GM12878 (cell line): ENCODE measurements around the gene BCL10. TPM values are rescaled to one million over a fixed set of nuclear protein-coding genes. Genes with fewer than 3 reads are reported as not detected.

ENCODE experiments used
- ATAC-seq: fragments of 200-7000 bp; cut with Tn5 transposase; 3 replicates; pipeline ENCODE4 v1.9.1; 2020; ENCODE audit warnings: mild to moderate bottlenecking, moderate library complexity
- BruUV-seq: library from RNA; stranded (reverse); fragments of 400-500 nt; replicated peaks from 2 replicates; lab custom pipeline; 2021; lab: Mats Ljungman, UMichigan
- CTCF ChIA-PET: fragments of 300-600 bp; sonication (Branson Sonifier 250); formaldehyde crosslinking; extraction: SDS; loops from one replicate; lab custom pipeline; 2021; ENCODE audit warnings: inconsistent platforms; lab: Yijun Ruan, JAX
- POLR2A ChIA-PET: fragments of 350-600 bp; formaldehyde crosslinking; extraction: SDS; loops from one replicate; lab custom pipeline; 2021; ENCODE audit warnings: inconsistent platforms; lab: Charles Lee
- RAD21 ChIA-PET: fragments of 300-600 bp; sonication (Branson Sonifier 250); formaldehyde crosslinking; loops from one replicate; lab custom pipeline; 2023; ENCODE audit warnings: antibody characterized with exemption; ENCODE audit not compliant: unreplicated experiment; lab: Charles Lee
- SMC1A ChIA-PET: fragments of 300-600 bp; sonication (Branson Sonifier 250); formaldehyde crosslinking; loops from one replicate; lab custom pipeline; 2023; ENCODE audit not compliant: unreplicated experiment, uncharacterized antibody; lab: Charles Lee
- DNase-seq: peaks from one replicate; pipeline ENCODE4 v3.0.0-alpha.2; 2011; ENCODE audit warnings: low read depth, low spot score
- FAIRE-seq: peaks from 3 replicates; lab custom pipeline; 2011; peaks lifted over from hg19 to GRCh38; lab: Jason Lieb, UNC
- H2AFZ ChIP-seq: 2 replicates; pipeline ENCODE4 v1.6.0; 2011; ENCODE audit warnings: low read depth, low read length, control low read depth; ENCODE audit not compliant: control insufficient read depth
- H3K27ac ChIP-seq: 2 replicates; pipeline ENCODE4 v1.5.1; 2011; ENCODE audit warnings: control low read depth; ENCODE audit not compliant: control insufficient read depth, insufficient read depth
- H3K27me3 ChIP-seq, 2 experiments: replicated peaks in 1 of 2; 2 replicates each; pipeline versions ENCODE4 v1.6.0 to v1.6.1; 2011; ENCODE audit warnings: low read length in 1 of 2; ENCODE audit not compliant: control insufficient read depth in 2 of 2, insufficient read depth in 2 of 2
- H3K36me3 ChIP-seq, 2 experiments: 2 replicates each; pipeline ENCODE4 v1.5.1; 2011; ENCODE audit warnings: low read length in 1 of 2; ENCODE audit not compliant: control insufficient read depth in 2 of 2, insufficient read depth in 2 of 2
- H3K4me1 ChIP-seq: 2 replicates; pipeline ENCODE4 v1.6.1; 2011; ENCODE audit warnings: mild to moderate bottlenecking, low read length, moderate library complexity, mixed read lengths; ENCODE audit not compliant: control insufficient read depth, insufficient read depth
- H3K4me2 ChIP-seq: 2 replicates; pipeline ENCODE4 v1.6.0; 2011; ENCODE audit warnings: control low read depth; ENCODE audit not compliant: control insufficient read depth, insufficient read depth
- H3K4me3 ChIP-seq: fragments of 200-600 bp; sonication (generic); 2 replicates; pipeline ENCODE4 v1.5.1; 2016
- H3K79me2 ChIP-seq: 2 replicates; pipeline ENCODE4 v1.6.0; 2011; ENCODE audit warnings: low read length; ENCODE audit not compliant: control insufficient read depth, insufficient read depth
- H3K9ac ChIP-seq: 2 replicates; pipeline ENCODE4 v1.8.0; 2011; ENCODE audit warnings: low read length, control low read depth, mixed read lengths; ENCODE audit not compliant: control insufficient read depth, insufficient read depth
- H3K9me3 ChIP-seq: replicated peaks from 3 replicates; pipeline ENCODE4 v1.5.1; 2011; ENCODE audit warnings: mild to moderate bottlenecking, low read length; ENCODE audit not compliant: control insufficient read depth, insufficient read depth
- H4K20me1 ChIP-seq: 2 replicates; pipeline ENCODE4 v1.6.0; 2011; ENCODE audit not compliant: control insufficient read depth, insufficient read depth
- BCL11A ChIP-seq: IDR thresholded peaks from 2 replicates; pipeline ENCODE4 v1.6.1; 2011; ENCODE audit warnings: low read depth, low read length
- EED ChIP-seq: sonication (generic); IDR thresholded peaks from 2 replicates; pipeline ENCODE4 v1.6.1; 2016; ENCODE audit warnings: antibody characterized with exemption, low read depth
- ETV6 ChIP-seq, 2 experiments: fragments of 450-650 bp in 1 of 2; IDR thresholded peaks in 1 of 2; conservative IDR thresholded peaks in 1 of 2; 2 replicates each; pipeline ENCODE4 v1.6.1; 2014; ENCODE audit warnings: antibody characterized with exemption in 1 of 2, borderline replicate concordance in 1 of 2, low read depth in 1 of 2, mild to moderate bottlenecking in 1 of 2, moderate library complexity in 1 of 2
- IKZF1 ChIP-seq: fragments of 450-650 bp; conservative IDR thresholded peaks from 2 replicates; pipeline ENCODE4 v1.6.1; 2017; ENCODE audit warnings: antibody characterized with exemption, mild to moderate bottlenecking
- IKZF2 ChIP-seq, 2 experiments: fragments of 450-650 bp; IDR thresholded peaks; 2 replicates each; pipeline ENCODE4 v1.6.1; 2017; ENCODE audit warnings: mild to moderate bottlenecking in 2 of 2, moderate library complexity in 2 of 2
- IRF4 ChIP-seq: IDR thresholded peaks from 2 replicates; pipeline ENCODE4 v1.6.1; 2011; ENCODE audit warnings: low read depth, low read length
- JUNB ChIP-seq: IDR thresholded peaks from 2 replicates; pipeline ENCODE4 v1.6.1; 2016; ENCODE audit warnings: antibody characterized with exemption, mild to moderate bottlenecking
- MEF2A ChIP-seq: IDR thresholded peaks from 2 replicates; pipeline ENCODE4 v1.6.1; 2011; ENCODE audit warnings: low read depth, mild to moderate bottlenecking, low read length, moderate library complexity; ENCODE audit not compliant: insufficient read depth
- NBN ChIP-seq: fragments of 450-650 bp; IDR thresholded peaks from 2 replicates; pipeline ENCODE4 v1.6.1; 2016
- NFXL1 ChIP-seq: fragments of 450-650 bp; IDR thresholded peaks from 2 replicates; pipeline ENCODE4 v1.6.1; 2017; ENCODE audit warnings: antibody characterized with exemption, mild to moderate bottlenecking, borderline replicate concordance
- RELA ChIP-seq: fragments of 450-650 bp; IDR thresholded peaks from 2 replicates; pipeline ENCODE4 v1.8.0; 2014; ENCODE audit warnings: borderline replicate concordance; ENCODE audit not compliant: partially characterized antibody
- RUNX3 ChIP-seq: IDR thresholded peaks from 2 replicates; pipeline ENCODE4 v1.6.1; 2012; ENCODE audit warnings: low read length, inconsistent platforms
- SIN3A ChIP-seq: IDR thresholded peaks from 2 replicates; pipeline ENCODE4 v1.6.1; 2012; ENCODE audit warnings: low read depth, low read length, improper control_type of control experiment
- SMC3 ChIP-seq: IDR thresholded peaks from 2 replicates; pipeline ENCODE4 v1.6.1; 2011; ENCODE audit warnings: low read length, improper control_type of control experiment, borderline replicate concordance
- SPI1 ChIP-seq: IDR thresholded peaks from 2 replicates; pipeline ENCODE4 v1.6.1; 2011; ENCODE audit warnings: low read depth, mild to moderate bottlenecking, low read length, moderate library complexity, borderline replicate concordance; ENCODE audit not compliant: insufficient read depth
- SRF ChIP-seq, 2 experiments: IDR thresholded peaks; 2 replicates each; pipeline ENCODE4 v1.6.1; 2011; ENCODE audit warnings: low read depth in 2 of 2, low read length in 2 of 2, mild to moderate bottlenecking in 1 of 2, moderate library complexity in 1 of 2
- TAF1 ChIP-seq: IDR thresholded peaks from 2 replicates; pipeline ENCODE4 v1.6.1; 2011; ENCODE audit warnings: mild to moderate bottlenecking, low read depth, low read length, borderline replicate concordance
- YY1 ChIP-seq: IDR thresholded peaks from 2 replicates; pipeline ENCODE4 v1.6.1; 2011; ENCODE audit warnings: low read depth, mild to moderate bottlenecking, low read length
- WGBS: methylation state at CpG from one replicate; pipeline ENCODE4 v1.1.6; 2016; ENCODE audit warnings: low lambda C conversion rate; ENCODE audit not compliant: insufficient replicate concordance, insufficient coverage; ENCODE audit errors: missing lambda C conversion rate; 5-methylcytosine and 5-hydroxymethylcytosine counted together
- in situ Hi-C: fragments of 300-500 bp; cut with MboI; formaldehyde crosslinking; loops from 9 replicates; pipeline ENCODE4 v1.14.3; 2018; ENCODE audit warnings: mixed read lengths
- intact Hi-C: fragments of 100-400 bp; cut with micrococcal nuclease; formaldehyde crosslinking; loops from one replicate; pipeline ENCODE4 v1.14.2; 2022; ENCODE audit not compliant: unreplicated experiment
- polyA plus RNA-seq, 11 experiments: library from polyadenylated mRNA; depleted of rRNA in 4 of 11; unstranded in 6 of 11; stranded (reverse) in 5 of 11; fragments of >200 nt; fragmentation: Nextera tagmentation in 4 of 11; fragmentation: Illumina TruSeq in 1 of 11; extraction: Ambion mirVana in 4 of 11; extraction: Trizol in 1 of 11; gene quantifications; 1 replicate in 1 of 11; 2 replicates in 10 of 11; pipeline versions ENCODE4 v1.2.1 to v1.2.3, GENCODE V29; 2011 to 2016; ENCODE audit warnings: inconsistent platforms in 2 of 11, missing spikeins in 2 of 11, low read depth in 1 of 11
- total RNA-seq, 4 experiments: library from RNA; depleted of rRNA in 3 of 4; stranded (reverse); fragments of >200 nt in 3 of 4; fragmentation: Illumina TruSeq in 1 of 4; extraction: Trizol in 1 of 4; gene quantifications; 2 replicates each; pipeline versions ENCODE4 v1.2.1 to v1.2.3, GENCODE V29; 2013 to 2021
- TF ChIP-seq, protein P1 (sequence below): fragments of 150-350 bp; IDR thresholded peaks from 2 replicates; pipeline ENCODE4 v1.6.1; 2014; ENCODE audit warnings: mild to moderate bottlenecking, low read depth, low read length
- TF ChIP-seq, protein P2 (sequence below): fragments of 450-650 bp; IDR thresholded peaks from 2 replicates; pipeline ENCODE4 v1.6.1; 2017; ENCODE audit warnings: low read depth, mild to moderate bottlenecking, moderate library complexity
- TF ChIP-seq, protein P3 (sequence below): IDR thresholded peaks from 2 replicates; pipeline ENCODE4 v1.6.1; 2012; ENCODE audit warnings: low read length, inconsistent platforms

The BCL10 gene
- total and polyA plus RNA-seq, 10 of the 15 experiments (the other 5 are each of a cell fraction or from before 2014, with no cell fraction given), result 10.6 to 35.2 (median 19.5) TPM

DNA sequence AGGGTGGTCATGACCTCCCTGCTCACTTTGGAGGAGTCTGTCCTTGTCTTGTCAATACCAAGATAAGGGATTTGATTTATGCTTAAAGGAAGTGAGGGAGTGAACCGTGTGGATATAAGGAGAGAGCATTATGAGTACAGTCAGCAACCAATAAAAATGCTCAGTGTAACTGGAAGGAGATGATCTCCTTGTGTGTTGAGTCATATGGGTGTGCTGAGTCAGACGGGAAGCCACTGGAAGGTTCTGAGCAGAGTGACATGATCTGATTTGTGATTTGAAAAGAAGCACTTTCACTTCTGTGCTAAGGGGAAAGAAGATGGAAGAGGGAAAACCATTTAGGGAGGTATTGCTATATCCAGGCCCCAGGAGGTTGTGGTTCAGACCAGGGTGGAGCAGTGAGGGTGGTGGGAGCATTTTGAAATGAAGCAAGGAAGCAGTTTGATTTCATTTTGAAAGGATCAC, 2.5 kb upstream of the BCL10 start:
- POLR2A ChIA-PET, result no interaction called here
- intact Hi-C loops (no loop called here), in situ Hi-C loops (loop anchor here (10.0 kb wide), 1 partner anchor 704 kb away; the partner anchor contains the start of gene CTBS)
- Histone ChIP-seq H3K4me2 (peak overlapping the region; percentile 49), H3K36me3 (no peaks in the 10 kb centered on the region), H3K9ac (peak overlapping the region; percentile 41; the same call in 1 of the 2 replicates), H3K4me1 (peaks cover 4% of the 10 kb centered on the region), H2AFZ (peak overlapping the region; percentile 52), H3K27me3 (no peaks in the 10 kb centered on the region), H3K4me3 (no peak overlapping the region), H3K27ac (no peak overlapping the region), H4K20me1 (no peaks in the 10 kb centered on the region), H3K9me3 (no peaks in the 10 kb centered on the region), H3K79me2 (peaks cover 27% of the 10 kb centered on the region)
- RAD21 ChIA-PET, result no interaction called here
- DNase-seq (no peak), FAIRE-seq (no peak), ATAC-seq (peak; percentile 7)
- no TSS peak for BruUV-seq
- 0% methylated on average over 2 of the region's 2 CpGs for WGBS
- SMC1A ChIA-PET, result interaction anchor here (11.2 kb wide), 1 partner anchor 20 kb away, joined by 110 read pairs; the partner anchor contains the start of gene C1orf52
- CTCF ChIA-PET, result interaction anchor here (1.0 to 10.6 kb wide), 2 partner anchors 19 to 29 kb away, joined by 5 to 229 read pairs; partner anchors contain the start of gene C1orf52
- no peak for TF ChIP-seq SIN3A
- TF ChIP-seq NBN, result 0 out of 2 replicates have a peak, but pooled peaks have one; percentile 52
- TF ChIP-seq, protein P1, sequence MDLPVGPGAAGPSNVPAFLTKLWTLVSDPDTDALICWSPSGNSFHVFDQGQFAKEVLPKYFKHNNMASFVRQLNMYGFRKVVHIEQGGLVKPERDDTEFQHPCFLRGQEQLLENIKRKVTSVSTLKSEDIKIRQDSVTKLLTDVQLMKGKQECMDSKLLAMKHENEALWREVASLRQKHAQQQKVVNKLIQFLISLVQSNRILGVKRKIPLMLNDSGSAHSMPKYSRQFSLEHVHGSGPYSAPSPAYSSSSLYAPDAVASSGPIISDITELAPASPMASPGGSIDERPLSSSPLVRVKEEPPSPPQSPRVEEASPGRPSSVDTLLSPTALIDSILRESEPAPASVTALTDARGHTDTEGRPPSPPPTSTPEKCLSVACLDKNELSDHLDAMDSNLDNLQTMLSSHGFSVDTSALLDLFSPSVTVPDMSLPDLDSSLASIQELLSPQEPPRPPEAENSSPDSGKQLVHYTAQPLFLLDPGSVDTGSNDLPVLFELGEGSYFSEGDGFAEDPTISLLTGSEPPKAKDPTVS, result peak; percentile 94
- no peak for TF ChIP-seq SMC3
- TF ChIP-seq YY1, result no peak
- TF ChIP-seq SRF (IDR thresholded peaks at IDR 0.05; ENCODE audit: low read depth in 2 of 2, low read length in 2 of 2), result 0 out of 4 replicates have a peak, but pooled peaks of 1 of the 2 experiments have one; percentile 19
- TF ChIP-seq, protein P2, sequence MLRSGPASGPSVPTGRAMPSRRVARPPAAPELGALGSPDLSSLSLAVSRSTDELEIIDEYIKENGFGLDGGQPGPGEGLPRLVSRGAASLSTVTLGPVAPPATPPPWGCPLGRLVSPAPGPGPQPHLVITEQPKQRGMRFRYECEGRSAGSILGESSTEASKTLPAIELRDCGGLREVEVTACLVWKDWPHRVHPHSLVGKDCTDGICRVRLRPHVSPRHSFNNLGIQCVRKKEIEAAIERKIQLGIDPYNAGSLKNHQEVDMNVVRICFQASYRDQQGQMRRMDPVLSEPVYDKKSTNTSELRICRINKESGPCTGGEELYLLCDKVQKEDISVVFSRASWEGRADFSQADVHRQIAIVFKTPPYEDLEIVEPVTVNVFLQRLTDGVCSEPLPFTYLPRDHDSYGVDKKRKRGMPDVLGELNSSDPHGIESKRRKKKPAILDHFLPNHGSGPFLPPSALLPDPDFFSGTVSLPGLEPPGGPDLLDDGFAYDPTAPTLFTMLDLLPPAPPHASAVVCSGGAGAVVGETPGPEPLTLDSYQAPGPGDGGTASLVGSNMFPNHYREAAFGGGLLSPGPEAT, result 0 out of 2 replicates have a peak, but pooled peaks have one; percentile 44
- TF ChIP-seq MEF2A, result 0 out of 2 replicates have a peak, but pooled peaks have one; percentile 22
- TF ChIP-seq ETV6 (conservative IDR thresholded peaks at IDR 0.05 in 1 of 2, IDR thresholded peaks at IDR 0.05 in 1 of 2; ENCODE audit: borderline replicate concordance in 1 of 2, low read depth in 1 of 2), result peak in 1 of 2 experiments; percentile 32; a peak in 1 of 4 replicates
- TF ChIP-seq IRF4, result 0 out of 2 replicates have a peak, but pooled peaks have one; percentile 56
- TF ChIP-seq SPI1, result peak; percentile 6; the same call in 1 of the 2 replicates
- TF ChIP-seq EED, result peak; percentile 81
- TF ChIP-seq IKZF1, result peak; percentile 63
- 0 out of 2 replicates have a peak, but pooled peaks have one; percentile 35 for TF ChIP-seq BCL11A
- no peak for TF ChIP-seq TAF1
- no peak for TF ChIP-seq NFXL1
- peak; percentile 86 for TF ChIP-seq JUNB
- peak; percentile 74 to 79 for TF ChIP-seq IKZF2 (IDR thresholded peaks at IDR 0.05)
- peak; percentile 69 for TF ChIP-seq RUNX3
- TF ChIP-seq, protein P3, sequence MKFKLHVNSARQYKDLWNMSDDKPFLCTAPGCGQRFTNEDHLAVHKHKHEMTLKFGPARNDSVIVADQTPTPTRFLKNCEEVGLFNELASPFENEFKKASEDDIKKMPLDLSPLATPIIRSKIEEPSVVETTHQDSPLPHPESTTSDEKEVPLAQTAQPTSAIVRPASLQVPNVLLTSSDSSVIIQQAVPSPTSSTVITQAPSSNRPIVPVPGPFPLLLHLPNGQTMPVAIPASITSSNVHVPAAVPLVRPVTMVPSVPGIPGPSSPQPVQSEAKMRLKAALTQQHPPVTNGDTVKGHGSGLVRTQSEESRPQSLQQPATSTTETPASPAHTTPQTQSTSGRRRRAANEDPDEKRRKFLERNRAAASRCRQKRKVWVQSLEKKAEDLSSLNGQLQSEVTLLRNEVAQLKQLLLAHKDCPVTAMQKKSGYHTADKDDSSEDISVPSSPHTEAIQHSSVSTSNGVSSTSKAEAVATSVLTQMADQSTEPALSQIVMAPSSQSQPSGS, result peak; percentile 62; the same call in 1 of the 2 replicates
- TF ChIP-seq RELA, result no peak
